NB4 (cell line): ENCODE data around the gene CD38.
A peak's percentile ranks its signal among the peaks of the same experiment; 100 is the strongest.

ENCODE experiments used
- DNase-seq: peaks from one replicate; pipeline ENCODE4 v3.0.0; 2010; ENCODE audit warnings: low read depth
- H3K4me3 ChIP-seq: one replicate; pipeline ENCODE4 v1.5.1; 2011; ENCODE audit warnings: mild to moderate bottlenecking, low read depth, low read length, moderate library complexity
- MAX ChIP-seq: IDR thresholded peaks from 2 replicates; pipeline ENCODE4 v1.6.1; 2011; ENCODE audit warnings: low read depth, low read length
- MYC ChIP-seq: IDR thresholded peaks from 2 replicates; pipeline ENCODE4 v1.6.1; 2011; ENCODE audit warnings: low read depth, low read length
- POLR2A ChIP-seq: IDR thresholded peaks from 2 replicates; pipeline ENCODE4 v1.6.1; 2011; ENCODE audit warnings: mild to moderate bottlenecking; ENCODE audit not compliant: insufficient read length; ENCODE audit errors: extremely low read depth
- TF ChIP-seq, protein P1 (sequence below): IDR thresholded peaks from one replicate; pipeline ENCODE4 v1.5.1; 2012; ENCODE audit warnings: low read depth, low read length

Gene CD38

GRCh38 chr4:15749001-15749400 lies 29.1 kb upstream of the CD38 start:
- TF ChIP-seq, protein P1, sequence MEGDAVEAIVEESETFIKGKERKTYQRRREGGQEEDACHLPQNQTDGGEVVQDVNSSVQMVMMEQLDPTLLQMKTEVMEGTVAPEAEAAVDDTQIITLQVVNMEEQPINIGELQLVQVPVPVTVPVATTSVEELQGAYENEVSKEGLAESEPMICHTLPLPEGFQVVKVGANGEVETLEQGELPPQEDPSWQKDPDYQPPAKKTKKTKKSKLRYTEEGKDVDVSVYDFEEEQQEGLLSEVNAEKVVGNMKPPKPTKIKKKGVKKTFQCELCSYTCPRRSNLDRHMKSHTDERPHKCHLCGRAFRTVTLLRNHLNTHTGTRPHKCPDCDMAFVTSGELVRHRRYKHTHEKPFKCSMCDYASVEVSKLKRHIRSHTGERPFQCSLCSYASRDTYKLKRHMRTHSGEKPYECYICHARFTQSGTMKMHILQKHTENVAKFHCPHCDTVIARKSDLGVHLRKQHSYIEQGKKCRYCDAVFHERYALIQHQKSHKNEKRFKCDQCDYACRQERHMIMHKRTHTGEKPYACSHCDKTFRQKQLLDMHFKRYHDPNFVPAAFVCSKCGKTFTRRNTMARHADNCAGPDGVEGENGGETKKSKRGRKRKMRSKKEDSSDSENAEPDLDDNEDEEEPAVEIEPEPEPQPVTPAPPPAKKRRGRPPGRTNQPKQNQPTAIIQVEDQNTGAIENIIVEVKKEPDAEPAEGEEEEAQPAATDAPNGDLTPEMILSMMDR, result no peak
- TF ChIP-seq POLR2A, result no peak
- TF ChIP-seq MYC, result no peak
- no peak for TF ChIP-seq MAX
- DNase-seq, result no peak
- H3K4me3 ChIP-seq, result no peak overlapping the region

DNA sequence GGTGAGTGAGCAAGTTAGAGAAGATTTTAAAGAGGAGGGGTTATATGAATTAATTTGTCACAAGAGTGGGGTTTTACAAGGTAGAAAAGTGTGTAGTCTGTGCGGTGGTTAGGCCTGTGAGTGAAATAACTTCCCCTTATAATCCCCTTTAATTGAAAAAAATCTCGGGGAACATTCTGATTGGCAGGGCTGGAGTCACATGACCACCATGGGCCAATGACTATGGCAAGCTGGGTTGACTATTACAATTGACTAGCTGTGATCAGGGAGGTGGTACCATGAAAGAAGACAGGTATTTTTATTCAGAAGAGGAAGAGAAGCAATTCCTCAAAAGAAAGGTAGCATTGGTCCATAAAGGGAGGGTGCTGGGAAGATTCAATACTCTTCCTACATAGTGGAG lies 27.0 kb upstream of the CD38 start:
- H3K4me3 ChIP-seq, result no peak overlapping the region
- TF ChIP-seq POLR2A, result no peak
- no peak for TF ChIP-seq MAX
- TF ChIP-seq MYC, result no peak
- TF ChIP-seq, protein P1, result no peak
- no peak for DNase-seq

DNA sequence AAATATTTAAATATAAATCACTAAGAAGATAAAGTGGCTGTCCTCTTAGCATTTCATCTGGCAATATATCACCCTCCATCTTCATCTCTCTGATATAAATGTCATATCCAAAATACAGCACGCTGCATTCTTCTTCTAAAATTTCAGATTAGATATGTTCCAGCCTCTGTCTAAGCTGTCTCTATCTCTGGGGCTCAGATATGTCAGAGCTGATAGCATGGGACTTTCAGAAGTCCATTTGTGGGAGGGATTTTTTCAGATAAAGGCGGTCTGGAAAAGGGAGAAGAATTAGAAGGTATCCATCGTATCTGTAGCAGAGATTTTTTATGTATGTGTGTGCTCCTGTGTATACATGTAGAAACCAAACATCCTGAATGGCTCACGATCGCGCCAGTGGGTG lies 25.0 kb upstream of the CD38 start:
- no peak overlapping the region for H3K4me3 ChIP-seq
- DNase-seq, result no peak
- no peak for TF ChIP-seq MYC
- TF ChIP-seq, protein P1, result no peak

GRCh38 chr4:15753786-15754185 lies 24.3 kb upstream of the CD38 start:
- no peak overlapping the region for H3K4me3 ChIP-seq
- no peak for TF ChIP-seq POLR2A
- TF ChIP-seq MAX, result no peak
- TF ChIP-seq MYC, result no peak
- TF ChIP-seq, protein P1, result no peak
- no peak for DNase-seq

DNA sequence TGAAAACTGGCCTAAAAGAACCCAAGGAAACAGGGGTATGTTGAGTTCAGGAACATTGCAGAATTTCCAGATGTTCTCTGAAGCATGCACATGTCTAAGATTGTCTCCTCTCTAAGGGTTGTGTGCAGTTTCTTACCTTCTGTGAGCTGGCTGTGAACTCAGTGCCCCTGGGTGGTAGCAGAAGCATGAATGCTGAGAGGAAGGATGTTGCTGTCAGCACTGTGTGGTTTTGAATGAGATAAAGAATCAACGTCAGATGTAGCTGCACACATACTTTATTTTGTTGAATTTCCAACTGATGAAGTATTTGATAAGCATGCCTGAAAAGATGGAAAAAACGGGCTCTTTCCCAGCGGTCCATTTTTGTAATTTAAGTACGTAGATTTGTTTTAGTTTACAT lies 23.8 kb upstream of the CD38 start:
- H3K4me3 ChIP-seq, result no peak overlapping the region
- TF ChIP-seq MYC (peak; percentile 81), MAX (peak; percentile 74), POLR2A (no peak)
- TF ChIP-seq, protein P1, result no peak
- peak; percentile 86 for DNase-seq
